NCI-H774 (cell line): ENCODE data around the gene E2F1.

Experiments used
- DNase-seq: peaks from one replicate; lab custom pipeline; 2025; lab: John Stamatoyannopoulos, UW

E2F1 gene

DNA sequence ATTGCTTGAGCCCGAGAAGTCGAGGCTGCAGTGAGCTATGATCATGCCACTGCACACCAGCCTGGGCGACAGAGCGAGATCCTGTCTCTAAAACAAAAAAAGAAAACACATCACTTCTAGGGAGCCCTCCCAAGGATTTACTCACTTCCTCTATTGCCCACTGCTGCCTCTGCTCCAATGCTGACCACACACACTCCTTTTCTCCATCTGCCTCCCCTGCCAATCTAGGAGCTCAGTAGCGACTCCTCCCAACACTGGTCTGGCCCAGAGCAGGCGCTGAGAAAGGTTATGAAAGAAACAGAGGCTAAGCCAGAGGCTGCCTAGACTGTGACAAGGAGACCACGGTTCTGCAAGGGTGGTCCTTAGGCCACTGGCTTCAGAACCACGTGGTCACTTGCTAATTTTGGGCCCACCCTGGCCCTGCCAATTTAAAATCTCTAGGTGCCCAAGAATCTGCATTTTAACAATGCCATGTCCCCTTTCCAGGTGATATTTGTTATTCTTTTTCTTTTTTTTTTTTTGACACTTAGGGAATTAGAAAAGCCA, 1.3 kb upstream of the E2F1 start:
- DNase-seq = no peak

- DNase-seq = no peak
These were observed 790 bp upstream of the E2F1 start for GRCh38 chr20:33686984-33687366.

GRCh38 chr20:33685328-33686099, 671 bp downstream of the E2F1 start:
- peak; percentile 19 for DNase-seq

- DNase-seq = no peak
These were observed 1.5 kb downstream of the E2F1 start for GRCh38 chr20:33684533-33685327.

DNA sequence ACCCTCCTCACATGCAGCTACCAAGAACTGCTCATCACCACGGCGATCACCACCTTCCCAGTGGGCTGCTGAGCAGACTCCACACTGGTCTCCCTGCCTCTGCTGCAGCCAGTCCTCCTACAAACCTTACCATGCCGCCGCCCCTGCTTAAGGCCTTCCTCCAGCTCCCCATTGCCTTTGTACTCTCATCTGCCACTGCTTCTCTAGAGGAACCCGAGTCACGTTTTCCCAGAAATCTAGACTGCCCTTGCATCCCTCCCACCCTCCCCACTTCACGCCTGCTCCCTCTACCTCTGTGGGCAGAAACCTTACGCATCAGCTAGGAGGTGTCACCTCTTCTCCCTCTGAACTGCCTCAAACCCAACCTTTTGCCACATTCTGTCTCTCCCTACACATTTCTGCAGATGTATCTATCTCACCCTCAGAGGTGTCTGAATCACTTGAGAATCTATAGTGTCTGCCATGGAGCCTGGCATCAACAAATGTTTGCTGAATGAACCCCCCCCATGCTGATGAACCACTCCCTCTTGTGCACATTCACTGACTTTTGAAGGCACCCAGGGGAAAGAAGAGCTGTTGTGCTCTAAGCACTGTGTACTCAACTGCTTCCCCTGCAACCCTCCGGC, 4.3 kb downstream of the E2F1 start:
- DNase-seq = no peak

GRCh38 chr20:33681288-33681687, 4.9 kb downstream of the E2F1 start:
- DNase-seq = no peak

DNA sequence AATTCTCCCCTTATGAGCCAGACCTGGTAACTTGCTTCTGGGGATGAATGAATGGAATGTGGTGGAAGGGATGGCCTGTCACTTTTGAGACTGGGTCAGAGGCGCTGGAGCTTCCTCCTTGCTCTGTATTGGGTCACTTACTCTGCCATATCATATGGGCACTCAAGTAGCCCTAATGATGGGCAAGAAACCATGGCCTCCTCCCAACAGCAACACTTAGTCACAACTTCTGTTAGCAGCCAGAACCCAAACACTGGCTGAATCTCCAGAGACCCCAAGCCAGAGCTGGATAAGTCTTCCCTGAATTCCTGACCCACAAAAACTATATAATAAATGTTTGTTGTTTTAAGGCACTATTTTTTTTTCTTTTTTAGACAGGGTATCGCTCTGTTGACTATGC, 5.5 kb downstream of the E2F1 start:
- DNase-seq = no peak

DNA sequence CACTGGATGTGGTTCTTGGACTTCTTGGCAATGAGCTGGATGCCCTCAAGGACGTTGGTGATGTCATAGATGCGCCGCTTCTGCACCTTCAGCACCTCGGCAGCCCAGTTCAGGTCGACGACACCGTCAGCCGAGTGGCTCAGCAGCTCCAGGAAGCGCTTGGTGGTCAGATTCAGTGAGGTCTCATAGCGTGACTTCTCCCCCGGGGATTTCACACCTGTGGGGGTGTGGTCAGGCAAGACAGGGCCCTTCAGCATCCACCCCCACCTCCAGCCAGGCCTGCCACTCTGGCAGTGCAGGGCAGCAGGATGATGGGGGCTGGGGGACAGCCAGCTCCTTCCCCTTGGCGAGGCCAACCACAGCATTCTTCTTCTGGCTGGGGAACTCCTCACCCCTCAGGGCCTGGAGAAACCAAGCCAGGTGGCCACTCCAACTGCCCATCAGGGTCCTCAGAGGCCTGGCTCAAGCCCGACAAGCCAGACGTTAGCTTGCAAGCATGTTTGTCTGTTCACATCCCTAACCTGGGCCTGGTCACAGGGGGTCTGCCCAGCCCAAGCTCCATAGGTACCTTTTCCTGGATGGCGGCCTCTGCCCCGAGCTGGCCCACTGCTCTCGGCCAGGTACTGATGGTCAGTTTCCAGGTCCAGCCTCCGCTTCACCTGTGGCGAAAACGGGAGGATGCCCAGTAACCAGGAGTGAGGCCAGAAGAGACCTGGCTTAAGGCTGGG, 6.3 kb downstream of the E2F1 start:
- no peak for DNase-seq

- DNase-seq = no peak
These were observed 8.0 kb downstream of the E2F1 start for GRCh38 chr20:33677991-33678702.

GRCh38 chr20:33676652-33677645, 9.2 kb downstream of the E2F1 start:
- DNase-seq = no peak

- no peak for DNase-seq
These were observed 10.1 kb downstream of the E2F1 start for GRCh38 chr20:33676121-33676520.

GRCh38 chr20:33675136-33675959, 10.8 kb downstream of the E2F1 start:
- DNase-seq = no peak

GRCh38 chr20:33674294-33675135, 11.7 kb downstream of the E2F1 start, which contains the start of gene NECAB3:
Gene NECAB3 (minus strand): TSS chr20:33674428. CDS start chr20:33674352, 76 bp downstream.
- DNase-seq = peak; percentile 80

DNA sequence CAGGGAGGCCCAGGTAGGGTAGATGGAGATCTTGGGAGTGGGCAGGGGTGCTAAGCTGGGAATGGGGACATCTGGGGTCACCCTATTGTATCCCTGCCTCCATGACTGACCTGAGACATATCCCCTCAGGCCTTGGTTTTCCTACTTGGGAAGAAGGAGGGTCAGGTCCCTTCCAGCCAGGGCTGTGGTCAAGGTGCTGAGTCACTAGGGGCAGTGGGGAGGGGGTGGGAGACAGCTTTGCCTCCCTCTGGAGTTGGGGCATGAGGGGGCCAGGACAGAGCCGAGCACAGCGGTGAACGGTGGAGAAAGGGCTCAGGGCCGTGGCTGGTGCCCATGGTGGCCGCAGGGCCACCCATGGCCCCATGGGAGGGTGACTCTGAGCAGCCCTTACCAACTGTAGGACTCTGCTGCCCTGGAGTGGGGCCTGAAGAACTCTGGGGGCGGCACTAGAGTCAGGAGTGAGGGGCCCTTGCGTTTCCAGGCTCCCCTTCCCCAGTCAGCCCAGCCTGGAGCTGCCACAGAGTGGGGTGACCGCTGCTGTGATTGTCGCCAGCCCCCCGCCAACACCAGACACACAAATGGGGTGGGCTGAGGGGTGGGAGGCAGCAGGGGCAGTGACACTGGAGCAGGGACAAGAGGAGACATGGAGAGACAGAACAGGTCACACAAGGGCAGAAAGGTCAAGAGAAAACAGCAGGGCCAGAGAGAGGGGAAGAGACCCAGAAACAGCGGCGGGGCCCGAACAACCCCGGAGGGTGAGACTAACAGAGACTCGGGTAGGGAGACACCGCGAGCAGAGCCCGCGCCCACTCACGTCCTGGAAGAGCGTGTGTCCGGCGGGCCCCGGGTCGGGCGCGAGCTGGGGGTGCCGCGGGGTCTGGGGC, 12.5 kb downstream of the E2F1 start:
- no peak for DNase-seq

GRCh38 chr20:33673114-33673409, 13.1 kb downstream of the E2F1 start:
- no peak for DNase-seq

GRCh38 chr20:33672426-33673113, 13.6 kb downstream of the E2F1 start:
- no peak for DNase-seq
